GM19238 (cell line): ENCODE data around the gene USP17L30.
"Not testable (repeated sequence)": the region's sequence is repeated elsewhere in the genome, so short reads cannot be mapped to it uniquely, and the experiment has no call there.

ENCODE experiments used
- DNase-seq: peaks from one replicate; pipeline ENCODE4 v3.0.0; 2011; ENCODE audit warnings: low spot score; ENCODE audit not compliant: insufficient read length

The USP17L30 gene, protein sequence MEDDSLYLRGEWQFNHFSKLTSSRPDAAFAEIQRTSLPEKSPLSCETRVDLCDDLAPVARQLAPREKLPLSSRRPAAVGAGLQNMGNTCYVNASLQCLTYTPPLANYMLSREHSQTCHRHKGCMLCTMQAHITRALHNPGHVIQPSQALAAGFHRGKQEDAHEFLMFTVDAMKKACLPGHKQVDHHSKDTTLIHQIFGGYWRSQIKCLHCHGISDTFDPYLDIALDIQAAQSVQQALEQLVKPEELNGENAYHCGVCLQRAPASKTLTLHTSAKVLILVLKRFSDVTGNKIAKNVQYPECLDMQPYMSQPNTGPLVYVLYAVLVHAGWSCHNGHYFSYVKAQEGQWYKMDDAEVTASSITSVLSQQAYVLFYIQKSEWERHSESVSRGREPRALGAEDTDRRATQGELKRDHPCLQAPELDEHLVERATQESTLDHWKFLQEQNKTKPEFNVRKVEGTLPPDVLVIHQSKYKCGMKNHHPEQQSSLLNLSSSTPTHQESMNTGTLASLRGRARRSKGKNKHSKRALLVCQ

GRCh38 chr4:9362829-9363228, at the start of gene USP17L30:
USP17L30 (plus strand) TSS chr4:9363129; CDS start chr4:9363129, 0 bp downstream.
- DNase-seq, result not testable (repeated sequence)

GRCh38 chr4:9324191-9324590, 38.7 kb upstream of the USP17L30 start:
- DNase-seq, result not testable (repeated sequence)

GRCh38 chr4:9324865-9325264, 38.1 kb upstream of the USP17L30 start, which contains the start of gene USP17L24:
USP17L24 (plus strand) TSS chr4:9325165; CDS start chr4:9325165, 0 bp downstream.
- DNase-seq, result not testable (repeated sequence)

DNA sequence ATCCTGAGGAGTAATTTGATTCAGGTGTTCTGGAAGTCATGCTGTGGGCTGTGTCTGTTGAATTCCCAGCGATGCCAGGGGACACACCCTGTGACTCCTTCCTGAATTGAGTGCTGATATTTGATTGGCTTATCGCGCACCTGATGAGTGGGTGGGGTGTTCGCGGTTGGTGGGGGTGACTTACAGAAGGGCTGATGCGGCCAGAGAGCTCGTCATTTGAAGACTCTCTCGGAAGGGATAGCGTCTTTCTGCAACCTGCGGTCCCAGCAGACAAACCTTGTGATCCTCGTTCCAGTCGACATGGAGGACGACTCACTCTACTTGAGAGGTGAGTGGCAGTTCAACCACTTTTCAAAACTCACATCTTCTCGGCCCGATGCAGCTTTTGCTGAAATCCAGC, 33.3 kb upstream of the USP17L30 start, which contains the start of gene USP17L25:
Gene USP17L25 (plus strand): TSS at position 301 of the 400 bp plus-strand sequence. CDS start 0 bp downstream, at position 301.
- not testable (repeated sequence) for DNase-seq

DNA sequence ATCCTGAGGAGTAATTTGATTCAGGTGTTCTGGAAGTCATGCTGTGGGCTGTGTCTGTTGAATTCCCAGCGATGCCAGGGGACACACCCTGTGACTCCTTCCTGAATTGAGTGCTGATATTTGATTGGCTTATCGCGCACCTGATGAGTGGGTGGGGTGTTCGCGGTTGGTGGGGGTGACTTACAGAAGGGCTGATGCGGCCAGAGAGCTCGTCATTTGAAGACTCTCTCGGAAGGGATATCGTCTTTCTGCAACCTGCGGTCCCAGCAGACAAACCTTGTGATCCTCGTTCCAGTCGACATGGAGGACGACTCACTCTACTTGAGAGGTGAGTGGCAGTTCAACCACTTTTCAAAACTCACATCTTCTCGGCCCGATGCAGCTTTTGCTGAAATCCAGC, 28.6 kb upstream of the USP17L30 start, which contains the start of gene USP17L26:
Gene USP17L26 (plus strand): TSS at position 301 of the 400 bp plus-strand sequence. CDS start 0 bp downstream, at position 301.
- DNase-seq, result not testable (repeated sequence)

DNA sequence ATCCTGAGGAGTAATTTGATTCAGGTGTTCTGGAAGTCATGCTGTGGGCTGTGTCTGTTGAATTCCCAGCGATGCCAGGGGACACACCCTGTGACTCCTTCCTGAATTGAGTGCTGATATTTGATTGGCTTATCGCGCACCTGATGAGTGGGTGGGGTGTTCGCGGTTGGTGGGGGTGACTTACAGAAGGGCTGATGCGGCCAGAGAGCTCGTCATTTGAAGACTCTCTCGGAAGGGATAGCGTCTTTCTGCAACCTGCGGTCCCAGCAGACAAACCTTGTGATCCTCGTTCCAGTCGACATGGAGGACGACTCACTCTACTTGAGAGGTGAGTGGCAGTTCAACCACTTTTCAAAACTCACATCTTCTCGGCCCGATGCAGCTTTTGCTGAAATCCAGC, 23.8 kb upstream of the USP17L30 start, which contains the start of gene USP17L5:
Gene USP17L5 (plus strand): TSS at position 301 of the 400 bp plus-strand sequence. CDS start 0 bp downstream, at position 301.
- DNase-seq, result not testable (repeated sequence)

- not testable (repeated sequence) for DNase-seq
Measured at GRCh38 chr4:9343848-9344247, 19.1 kb upstream of the USP17L30 start, which contains the start of gene USP17L27. USP17L27 (plus strand) TSS chr4:9344148; CDS start chr4:9344148, 0 bp downstream.

GRCh38 chr4:9348593-9348992, 14.3 kb upstream of the USP17L30 start, which contains the start of gene USP17L28:
USP17L28 (plus strand) TSS chr4:9348893; CDS start chr4:9348893, 0 bp downstream.
- DNase-seq, result not testable (repeated sequence)

GRCh38 chr4:9350866-9351265, 12.1 kb upstream of the USP17L30 start:
- not testable (repeated sequence) for DNase-seq

DNA sequence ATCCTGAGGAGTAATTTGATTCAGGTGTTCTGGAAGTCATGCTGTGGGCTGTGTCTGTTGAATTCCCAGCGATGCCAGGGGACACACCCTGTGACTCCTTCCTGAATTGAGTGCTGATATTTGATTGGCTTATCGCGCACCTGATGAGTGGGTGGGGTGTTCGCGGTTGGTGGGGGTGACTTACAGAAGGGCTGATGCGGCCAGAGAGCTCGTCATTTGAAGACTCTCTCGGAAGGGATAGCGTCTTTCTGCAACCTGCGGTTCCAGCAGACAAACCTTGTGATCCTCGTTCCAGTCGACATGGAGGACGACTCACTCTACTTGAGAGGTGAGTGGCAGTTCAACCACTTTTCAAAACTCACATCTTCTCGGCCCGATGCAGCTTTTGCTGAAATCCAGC, 9.6 kb upstream of the USP17L30 start, which contains the start of gene USP17L29:
Gene USP17L29 (plus strand): TSS at position 301 of the 400 bp plus-strand sequence. CDS start 0 bp downstream, at position 301.
- not testable (repeated sequence) for DNase-seq

GRCh38 chr4:9379881-9380280, 17.0 kb downstream of the USP17L30 start:
- DNase-seq, result not testable (repeated sequence)

- not testable (repeated sequence) for DNase-seq
Measured at GRCh38 chr4:9381012-9381534, 18.1 kb downstream of the USP17L30 start.

DNA sequence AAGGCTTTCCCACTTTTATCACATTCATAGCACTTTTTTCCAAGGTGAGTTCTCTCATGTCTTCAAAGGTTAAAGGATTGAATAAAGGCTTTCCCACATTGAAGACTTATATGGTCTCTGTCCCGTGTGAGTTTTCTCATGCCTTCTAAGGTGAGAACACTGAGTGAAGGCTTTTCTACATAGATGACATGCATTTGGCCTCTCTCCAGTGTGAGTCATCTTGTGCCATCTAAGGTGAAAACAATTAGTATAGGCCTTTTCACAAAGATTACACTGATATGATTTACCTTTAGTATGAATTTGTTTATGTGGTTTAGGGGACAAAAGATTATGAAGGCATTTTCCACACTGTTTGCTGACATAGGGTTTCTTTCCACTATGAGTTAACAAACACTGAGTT, 21.2 kb downstream of the USP17L30 start:
- DNase-seq, result no peak

DNA sequence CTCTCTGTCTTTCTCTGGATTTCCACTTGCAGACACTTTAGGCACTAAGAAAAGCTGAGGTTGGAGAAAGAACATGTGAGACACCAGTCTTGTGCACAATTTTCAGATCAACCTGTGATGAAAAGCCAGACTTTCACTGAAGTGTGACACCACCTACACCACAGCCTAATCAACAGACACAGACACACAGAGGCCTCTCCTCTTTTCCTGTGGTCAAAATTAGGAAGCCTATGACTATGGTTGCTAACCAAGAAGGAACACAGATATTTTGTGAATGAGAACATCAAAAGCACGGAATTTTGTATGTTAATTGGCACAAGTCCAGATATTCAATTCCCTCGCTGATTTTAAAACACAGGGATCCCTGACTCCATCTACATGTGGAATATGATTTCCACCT, 26.1 kb downstream of the USP17L30 start:
- not testable (repeated sequence) for DNase-seq

- DNase-seq, result not testable (repeated sequence)
Measured at GRCh38 chr4:9405774-9406173, 42.8 kb downstream of the USP17L30 start.

- DNase-seq, result not testable (repeated sequence)
Measured at GRCh38 chr4:9406491-9406890, 43.6 kb downstream of the USP17L30 start.

DNA sequence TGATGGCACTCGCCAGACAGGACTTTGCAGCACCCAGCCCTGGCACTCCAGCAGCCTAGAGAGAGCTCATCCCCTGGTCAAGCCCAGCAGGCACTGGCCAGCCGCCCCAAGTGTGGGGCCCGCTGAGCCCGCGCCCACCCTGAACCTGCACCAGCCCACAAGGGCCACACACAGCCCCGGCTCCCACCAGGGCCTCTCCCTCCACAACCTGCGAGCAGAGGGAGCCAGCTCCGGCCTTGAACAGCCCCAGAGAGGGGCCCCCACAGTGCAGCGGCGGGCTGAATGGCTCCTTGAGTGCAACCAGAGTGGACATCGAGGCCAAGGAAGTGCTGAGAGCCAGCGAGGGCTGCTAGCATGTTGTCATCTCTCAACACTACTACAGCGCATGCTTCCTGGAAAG, 46.9 kb downstream of the USP17L30 start:
- DNase-seq, result no peak
